Measurements from ENCODE around the gene DGUOK. TPM values are rescaled to one million over a fixed set of nuclear protein-coding genes. Genes with fewer than 3 reads are reported as not detected.

Gene DGUOK
- total and polyA plus RNA-seq, 2 of the 4 experiments (the other 2 are of a cell fraction): 66.3 to 111 TPM

DNA sequence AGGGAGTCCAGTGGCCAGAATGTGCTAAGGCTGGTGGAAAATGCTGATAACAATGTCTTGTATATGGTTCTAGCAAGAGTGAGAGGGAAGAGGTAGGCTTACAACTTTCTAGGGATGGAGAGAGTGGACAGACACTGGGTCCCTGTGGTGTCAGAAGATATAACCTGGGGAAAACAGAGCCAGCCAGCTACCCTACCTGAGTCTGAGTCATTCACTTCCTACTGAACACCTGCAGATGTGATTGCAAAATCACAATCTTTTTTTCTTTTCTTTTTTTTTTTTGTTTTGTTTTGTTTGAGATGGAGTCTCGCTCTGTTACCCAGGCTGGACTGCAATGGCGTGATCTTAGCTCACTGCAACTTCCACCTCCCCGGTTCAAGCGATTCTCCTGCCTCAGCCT is 65.4 kb downstream of the DGUOK start:
- Histone ChIP-seq H2BK20ac (ENCODE audit: low read depth, low read length) (no peak overlapping the region), H3K36me3 (ENCODE audit: control insufficient read depth, insufficient read depth, low read length) (no peaks in the 10 kb centered on the region; the same call in none of the 2 replicates), H2BK120ac (ENCODE audit: low read depth, low read length) (no peak overlapping the region), H3K56ac (ENCODE audit: extremely low read depth, insufficient read depth, low read length) (no peak overlapping the region), H4K20me1 (ENCODE audit: insufficient read depth, low read length) (peaks cover 65% of the 10 kb centered on the region), H3K79me1 (ENCODE audit: low read depth in 1 of 2, low read length in 2 of 2) (peaks cover 38 to 90% of the 10 kb centered on the region in 2 experiments), H4K91ac (ENCODE audit: insufficient read depth, low read depth, low read length) (no peak overlapping the region), H4K8ac (ENCODE audit: low read depth in 2 of 2, low read length in 2 of 2) (no peak overlapping the region), H3K23ac (ENCODE audit: low read depth, low read length) (no peak overlapping the region), H2AK9ac (replicated peaks; ENCODE audit: low read depth, low read length, poor library complexity) (no peak overlapping the region), H2AK5ac (ENCODE audit: low read depth, low read length) (no peak overlapping the region), H2BK5ac (ENCODE audit: low read depth, low read length, poor library complexity, severe bottlenecking) (no peak overlapping the region), H4K5ac (ENCODE audit: low read depth, low read length) (no peak overlapping the region), H3K4me3 (ENCODE audit: insufficient read depth, low read depth, low read length) (no peak overlapping the region), H3K9me1 (ENCODE audit: insufficient read depth, low read length) (peaks cover 33% of the 10 kb centered on the region), H3K9me3 (ENCODE audit: control insufficient read depth, insufficient read depth, low read length) (no peaks in the 10 kb centered on the region), H3K4me2 (ENCODE audit: low read depth, low read length) (no peak overlapping the region), H3K9ac (ENCODE audit: low read depth, low read length) (no peak overlapping the region), H3K27ac (ENCODE audit: insufficient read depth, low read length) (no peak overlapping the region), H3K4ac (ENCODE audit: low read depth, low read length) (no peak overlapping the region), H3K27me3 (ENCODE audit: control insufficient read depth, insufficient read depth, low read length) (no peaks in the 10 kb centered on the region), H3K14ac (replicated peaks; ENCODE audit: low read depth, low read length) (no peak overlapping the region), H3K18ac (ENCODE audit: low read depth, low read length) (no peak overlapping the region), H3K4me1 (ENCODE audit: control insufficient read depth, insufficient read depth, low read length) (peaks cover 17% of the 10 kb centered on the region), H2BK15ac (ENCODE audit: low read depth, low read length) (no peak overlapping the region; the same call in 2 of the 3 replicates), H2AFZ (replicated peaks; ENCODE audit: low read length, poor library complexity) (no peak overlapping the region)
- no CpG with 5 or more reads among the region's 4 CpGs for WGBS, 2 experiments (ENCODE audit: extremely low coverage in 2 of 2, insufficient read length in 1 of 2)
- no TSS peak for BruUV-seq (replicated peaks)
- ChIA-PET CTCF (no interaction called here), POLR2A (ENCODE audit: unreplicated experiment) (no interaction called here)
- in situ Hi-C loops (cut with MboI; ENCODE audit: low sequenced_read_pairs): no loop called here
- no peak for TF ChIP-seq FOS (IDR thresholded peaks at IDR 0.05; ENCODE audit: low read depth, low read length)
- intact Hi-C loops (cut with micrococcal nuclease): no loop called here
- dilution Hi-C loops (cut with HindIII; ENCODE audit: low sequenced_read_pairs, unreplicated experiment): no loop called here
- ATAC-seq (ENCODE audit: low read depth): no peak
- DNase-seq: no peak

All from IMR-90 (cell line).